ENCODE data around the gene EFHC2.

DNA sequence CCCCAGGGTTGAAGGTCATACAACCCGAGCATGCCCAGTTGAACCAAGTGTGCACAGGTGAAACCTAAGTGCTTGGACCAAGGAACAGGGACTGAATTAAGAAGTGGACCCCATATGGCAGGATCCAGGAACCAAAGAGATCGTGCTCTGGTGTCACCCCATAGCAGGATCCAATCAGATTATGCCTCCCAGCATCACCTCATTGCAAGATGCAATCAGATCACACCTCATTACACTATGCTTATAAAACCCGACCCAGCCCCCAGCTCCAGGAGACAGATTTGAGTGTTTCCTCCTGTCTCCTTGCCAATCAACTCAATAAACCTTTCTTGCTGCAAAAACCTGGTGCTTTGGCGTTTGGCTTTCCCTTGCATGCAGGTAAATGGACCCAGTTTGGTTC, 37.6 kb downstream of the EFHC2 start:
- TF ChIP-seq YY1 (IDR thresholded peaks at IDR 0.05; ENCODE audit: extremely low read depth, insufficient replicate concordance, low read depth, low read length) (no peak), ZFX (IDR thresholded peaks at IDR 0.05) (no peak), POLR2A (IDR thresholded peaks at IDR 0.05; ENCODE audit: borderline replicate concordance, extremely low read depth, insufficient read depth, insufficient read length) (no peak), POLR2AphosphoS5 (IDR thresholded peaks at IDR 0.05; ENCODE audit: low read depth, low read length) (no peak), SIN3A (IDR thresholded peaks at IDR 0.05; ENCODE audit: low read depth) (no peak), EGR1 (IDR thresholded peaks at IDR 0.05; ENCODE audit: low read depth) (no peak)
- TF ChIP-seq, protein P1, sequence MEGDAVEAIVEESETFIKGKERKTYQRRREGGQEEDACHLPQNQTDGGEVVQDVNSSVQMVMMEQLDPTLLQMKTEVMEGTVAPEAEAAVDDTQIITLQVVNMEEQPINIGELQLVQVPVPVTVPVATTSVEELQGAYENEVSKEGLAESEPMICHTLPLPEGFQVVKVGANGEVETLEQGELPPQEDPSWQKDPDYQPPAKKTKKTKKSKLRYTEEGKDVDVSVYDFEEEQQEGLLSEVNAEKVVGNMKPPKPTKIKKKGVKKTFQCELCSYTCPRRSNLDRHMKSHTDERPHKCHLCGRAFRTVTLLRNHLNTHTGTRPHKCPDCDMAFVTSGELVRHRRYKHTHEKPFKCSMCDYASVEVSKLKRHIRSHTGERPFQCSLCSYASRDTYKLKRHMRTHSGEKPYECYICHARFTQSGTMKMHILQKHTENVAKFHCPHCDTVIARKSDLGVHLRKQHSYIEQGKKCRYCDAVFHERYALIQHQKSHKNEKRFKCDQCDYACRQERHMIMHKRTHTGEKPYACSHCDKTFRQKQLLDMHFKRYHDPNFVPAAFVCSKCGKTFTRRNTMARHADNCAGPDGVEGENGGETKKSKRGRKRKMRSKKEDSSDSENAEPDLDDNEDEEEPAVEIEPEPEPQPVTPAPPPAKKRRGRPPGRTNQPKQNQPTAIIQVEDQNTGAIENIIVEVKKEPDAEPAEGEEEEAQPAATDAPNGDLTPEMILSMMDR (IDR thresholded peaks at IDR 0.05 in 2 of 3, conservative IDR thresholded peaks at IDR 0.05 in 1 of 3; ENCODE audit: borderline replicate concordance in 1 of 3, insufficient read depth in 1 of 3, low read depth in 2 of 3, low read length in 2 of 3) = no peak
